Measurements from ENCODE around the gene FSHR. TPM values are rescaled to one million over a fixed set of nuclear protein-coding genes. Genes with fewer than 3 reads are reported as not detected.

FSHR gene
- total and polyA plus RNA-seq, 2 of the 8 experiments (the other 6 are each of a cell fraction or from before 2014, with no cell fraction given) = not detected

DNA sequence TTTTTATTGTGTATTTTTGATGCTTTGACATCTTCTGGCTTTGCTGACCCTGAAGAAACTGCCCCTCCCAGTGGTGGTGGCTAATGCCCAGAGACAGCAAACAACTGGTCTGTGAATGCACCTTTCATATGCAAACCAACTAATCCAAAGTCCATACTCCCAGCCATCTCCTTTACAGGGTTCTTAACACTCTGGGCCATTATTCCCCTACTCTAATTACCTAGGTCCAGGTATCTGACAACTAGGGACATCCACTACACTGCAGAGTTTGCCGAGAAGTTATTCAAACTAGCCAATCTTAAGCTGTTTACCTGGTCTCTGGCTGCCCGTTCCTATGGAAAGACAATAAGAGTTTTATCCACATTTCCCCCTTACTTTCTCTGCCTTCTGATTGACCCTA, 73.6 kb downstream of the FSHR start:
- H3K9ac ChIP-seq (replicated peaks in 1 of 4; ENCODE audit: extremely low read depth in 1 of 4, low read depth in 3 of 4, low read length in 3 of 4) = no peak overlapping the region
- no peak overlapping the region for H4K5ac ChIP-seq (ENCODE audit: insufficient read length, low read depth, low read length)
- no peak overlapping the region for H3K4ac ChIP-seq (replicated peaks; ENCODE audit: insufficient read length, low read depth, low read length)
- H3K27me3 ChIP-seq (replicated peaks in 1 of 4; ENCODE audit: control insufficient read depth in 3 of 4, extremely low read depth in 1 of 4, insufficient read depth in 3 of 4, low read length in 3 of 4) = no peaks in the 10 kb centered on the region
- H3K79me1 ChIP-seq (ENCODE audit: low read depth, low read length) = no peaks in the 10 kb centered on the region
- no peaks in the 10 kb centered on the region for H4K20me1 ChIP-seq (replicated peaks in 1 of 2; ENCODE audit: control insufficient read depth in 1 of 2, insufficient read depth in 2 of 2, low read length in 2 of 2)
- TF ChIP-seq POU5F1 (IDR thresholded peaks at IDR 0.05; ENCODE audit: low read depth, low read length) (0 out of 2 replicates have a peak, but pooled peaks have one; percentile 42), NANOG (IDR thresholded peaks at IDR 0.05; ENCODE audit: insufficient read depth, low read depth, low read length, poor library complexity, severe bottlenecking) (peak; percentile 70), PHF8 (conservative IDR thresholded peaks at IDR 0.05; ENCODE audit: low read depth, low read length) (no peak), BRCA1 (IDR thresholded peaks at IDR 0.05; ENCODE audit: low read depth, low read length) (peak; percentile 50; the same call in 1 of the 2 replicates), SIN3A (conservative IDR thresholded peaks at IDR 0.05 in 1 of 2, IDR thresholded peaks at IDR 0.05 in 1 of 2; ENCODE audit: low read depth in 1 of 2, low read length in 2 of 2) (no peak), RAD21 (IDR thresholded peaks at IDR 0.05 in 1 of 2, conservative IDR thresholded peaks at IDR 0.05 in 1 of 2; ENCODE audit: low read depth in 2 of 2, low read length in 2 of 2) (peak in 1 of 2 experiments; percentile 8; a peak in 1 of 4 replicates)
- H2AFZ ChIP-seq (ENCODE audit: low read length) = no peak overlapping the region
- no peak overlapping the region for H2BK5ac ChIP-seq (ENCODE audit: low read depth, low read length)
- H3K23me2 ChIP-seq (ENCODE audit: low read depth, low read length) = no peaks in the 10 kb centered on the region
- H2BK12ac ChIP-seq (ENCODE audit: low read depth, low read length) = no peak overlapping the region
- H3K79me2 ChIP-seq (ENCODE audit: control insufficient read depth in 1 of 2, insufficient read depth in 2 of 2, low read length in 2 of 2) = no peaks in the 10 kb centered on the region
- no peak overlapping the region for H3K18ac ChIP-seq (ENCODE audit: extremely low read depth, low read length)
- FAIRE-seq (peak; percentile 85), DNase-seq (ENCODE audit: low read depth in 1 of 2, low spot score in 2 of 2) (no peak)
- H3K4me1 ChIP-seq (replicated peaks in 1 of 4; ENCODE audit: control insufficient read depth in 3 of 4, insufficient read depth in 4 of 4, low read length in 3 of 4) = peaks cover 0 to 4% (median 0%) of the 10 kb centered on the region in 4 experiments; a peak in 1 of 7 replicates
- WGBS, 2 experiments (ENCODE audit: extremely low coverage in 1 of 2, insufficient coverage in 1 of 2, insufficient read length in 1 of 2, insufficient replicate concordance in 2 of 2, low coverage in 1 of 2, low lambda C conversion rate in 2 of 2, missing lambda C conversion rate in 1 of 2) = 79% methylated on average over 2 of the region's 2 CpGs; no CpG with 5 or more reads in 1 of the 2 experiments
- no peak overlapping the region for H3K4me3 ChIP-seq (ENCODE audit: extremely low read depth in 1 of 4, insufficient read depth in 2 of 4, low read depth in 3 of 4, low read length in 4 of 4)
- peak overlapping the region in 1 of 2 experiments; percentile 39; a peak in 1 of 4 replicates for H3K4me2 ChIP-seq (ENCODE audit: insufficient read depth in 1 of 2, low read depth in 2 of 2, low read length in 2 of 2)
- H2BK120ac ChIP-seq (replicated peaks; ENCODE audit: low read depth, low read length) = no peak overlapping the region
- CTCF ChIA-PET (ENCODE audit: partially characterized antibody) = no interaction called here
- H3K9me3 ChIP-seq (ENCODE audit: insufficient read depth in 2 of 2, low read depth in 1 of 2, low read length in 1 of 2) = 0 out of 4 replicates have a peak, but pooled peaks cover 2 to 8% of the 10 kb centered on the region in 2 experiments
- H4K8ac ChIP-seq (ENCODE audit: extremely low read depth, insufficient read depth, low read length) = no peak overlapping the region
- no peak overlapping the region for H2BK15ac ChIP-seq (ENCODE audit: low read length)
- no peak overlapping the region for H3K27ac ChIP-seq (ENCODE audit: low read depth, low read length)
- H4K91ac ChIP-seq (replicated peaks; ENCODE audit: insufficient read length, low read length) = no peak overlapping the region
- no peak overlapping the region for H2AK5ac ChIP-seq (ENCODE audit: low read depth, low read length)
- H3K14ac ChIP-seq (ENCODE audit: insufficient read length) = no peak overlapping the region
- H3K23ac ChIP-seq (ENCODE audit: insufficient read length) = no peak overlapping the region
- no peak overlapping the region for H3K56ac ChIP-seq (replicated peaks; ENCODE audit: insufficient read length, low read depth, low read length)
- POLR2A ChIA-PET (ENCODE audit: partially characterized antibody) = no interaction called here
- H3K36me3 ChIP-seq (ENCODE audit: control insufficient read depth in 2 of 4, insufficient read depth in 4 of 4, low read length in 3 of 4) = no peaks in the 10 kb centered on the region
- no peak overlapping the region for H2BK20ac ChIP-seq (ENCODE audit: low read length)
